HG02798 (cell line): ENCODE data around the gene GNAS-AS1.

Experiments used
- ATAC-seq: cut with Tn5 transposase; IDR thresholded peaks from one replicate; pipeline ENCODE4 v1.9.1; 2021; ENCODE audit warnings: mild to moderate bottlenecking; ENCODE audit not compliant: unreplicated experiment, poor library complexity

The GNAS-AS1 gene

GRCh38 chr20:58864346-58864745, 13.6 kb upstream of the GNAS-AS1 start:
- ATAC-seq, result no peak

- ATAC-seq, result no peak
These were observed 12.5 kb upstream of the GNAS-AS1 start for GRCh38 chr20:58863044-58863790.

GRCh38 chr20:58855506-58856389, 5.0 kb upstream of the GNAS-AS1 start:
- no peak for ATAC-seq

- ATAC-seq, result no peak
These were observed 4.2 kb upstream of the GNAS-AS1 start for GRCh38 chr20:58854638-58855471.

- no peak for ATAC-seq
These were observed 3.4 kb upstream of the GNAS-AS1 start for GRCh38 chr20:58853976-58854637.

- no peak for ATAC-seq
These were observed 2.8 kb upstream of the GNAS-AS1 start for GRCh38 chr20:58853466-58853865.

GRCh38 chr20:58852543-58853271, 2.0 kb upstream of the GNAS-AS1 start, which contains the start of gene GNAS:
TSS of gene GNAS (plus strand) at chr20:58852716.
- ATAC-seq, result no peak

- ATAC-seq, result no peak
These were observed 1.3 kb upstream of the GNAS-AS1 start for GRCh38 chr20:58851969-58852458.

GRCh38 chr20:58851221-58851968, 693 bp upstream of the GNAS-AS1 start:
- peak; percentile 1 for ATAC-seq

- ATAC-seq, result no peak
These were observed 3.2 kb downstream of the GNAS-AS1 start for GRCh38 chr20:58847463-58847862.

- no peak for ATAC-seq
These were observed 5.0 kb downstream of the GNAS-AS1 start for GRCh38 chr20:58845706-58846105.

GRCh38 chr20:58843128-58843556, 7.6 kb downstream of the GNAS-AS1 start:
- ATAC-seq, result no peak

GRCh38 chr20:58842276-58842675, 8.4 kb downstream of the GNAS-AS1 start:
- ATAC-seq, result no peak

- no peak for ATAC-seq
These were observed 9.0 kb downstream of the GNAS-AS1 start for GRCh38 chr20:58841539-58842264.

GRCh38 chr20:58840816-58841538, 9.7 kb downstream of the GNAS-AS1 start:
- no peak for ATAC-seq

GRCh38 chr20:58839991-58840747, 10.5 kb downstream of the GNAS-AS1 start:
- no peak for ATAC-seq
